GM18870 (cell line): ENCODE measurements around the gene PIK3R5.

Experiments
- ATAC-seq: cut with Tn5 transposase; IDR thresholded peaks from one replicate; pipeline ENCODE4 v1.9.1; 2021; ENCODE audit warnings: moderate library complexity; ENCODE audit not compliant: unreplicated experiment

The PIK3R5 gene, protein sequence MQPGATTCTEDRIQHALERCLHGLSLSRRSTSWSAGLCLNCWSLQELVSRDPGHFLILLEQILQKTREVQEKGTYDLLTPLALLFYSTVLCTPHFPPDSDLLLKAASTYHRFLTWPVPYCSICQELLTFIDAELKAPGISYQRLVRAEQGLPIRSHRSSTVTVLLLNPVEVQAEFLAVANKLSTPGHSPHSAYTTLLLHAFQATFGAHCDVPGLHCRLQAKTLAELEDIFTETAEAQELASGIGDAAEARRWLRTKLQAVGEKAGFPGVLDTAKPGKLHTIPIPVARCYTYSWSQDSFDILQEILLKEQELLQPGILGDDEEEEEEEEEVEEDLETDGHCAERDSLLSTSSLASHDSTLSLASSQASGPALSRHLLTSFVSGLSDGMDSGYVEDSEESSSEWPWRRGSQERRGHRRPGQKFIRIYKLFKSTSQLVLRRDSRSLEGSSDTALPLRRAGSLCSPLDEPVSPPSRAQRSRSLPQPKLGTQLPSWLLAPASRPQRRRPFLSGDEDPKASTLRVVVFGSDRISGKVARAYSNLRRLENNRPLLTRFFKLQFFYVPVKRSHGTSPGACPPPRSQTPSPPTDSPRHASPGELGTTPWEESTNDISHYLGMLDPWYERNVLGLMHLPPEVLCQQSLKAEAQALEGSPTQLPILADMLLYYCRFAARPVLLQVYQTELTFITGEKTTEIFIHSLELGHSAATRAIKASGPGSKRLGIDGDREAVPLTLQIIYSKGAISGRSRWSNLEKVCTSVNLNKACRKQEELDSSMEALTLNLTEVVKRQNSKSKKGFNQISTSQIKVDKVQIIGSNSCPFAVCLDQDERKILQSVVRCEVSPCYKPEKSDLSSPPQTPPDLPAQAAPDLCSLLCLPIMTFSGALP

DNA sequence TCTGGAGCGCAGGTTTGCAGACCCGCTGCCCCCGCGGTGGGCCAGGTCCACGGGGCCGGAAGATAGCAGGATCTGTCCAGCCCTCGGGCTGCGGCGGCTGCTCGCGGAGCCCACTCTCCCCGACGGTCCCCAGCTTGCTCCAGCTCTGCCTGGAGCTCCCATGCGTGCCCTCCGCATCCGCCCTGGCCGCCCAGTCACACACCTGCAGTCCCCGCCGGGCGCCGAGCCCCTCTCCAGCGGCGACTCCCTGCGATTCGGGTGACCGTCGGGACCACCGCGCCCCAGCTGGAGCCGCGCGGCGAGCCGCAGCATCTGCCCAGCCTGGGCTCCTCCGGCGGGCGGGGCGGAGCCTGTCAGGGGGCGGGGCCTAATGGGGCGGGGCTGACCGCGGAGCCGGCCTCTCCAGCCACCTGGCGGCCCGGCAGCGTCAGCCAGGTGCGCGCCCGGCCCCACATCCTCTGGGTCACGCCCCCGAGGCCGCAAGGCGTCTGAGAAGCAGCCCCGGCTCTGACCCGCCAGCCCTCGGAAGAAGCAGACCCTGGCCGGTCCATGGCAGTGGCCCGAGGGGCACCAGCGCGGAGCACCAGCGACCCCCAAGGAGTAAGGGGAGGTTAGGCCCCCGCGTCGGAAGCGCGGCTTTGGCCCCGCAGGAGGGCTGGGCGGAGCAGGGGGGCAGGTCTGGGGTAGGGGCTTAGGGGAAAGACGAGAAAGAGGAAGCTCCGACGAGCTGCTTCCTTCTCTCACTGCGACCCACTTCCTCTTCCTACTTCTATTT is at the start of gene PIK3R5:
TSS of gene PIK3R5 (minus strand) at position 314 of the 775 bp plus-strand sequence. CDS start 54,213 bp downstream, outside the sequence.
- ATAC-seq = no peak

DNA sequence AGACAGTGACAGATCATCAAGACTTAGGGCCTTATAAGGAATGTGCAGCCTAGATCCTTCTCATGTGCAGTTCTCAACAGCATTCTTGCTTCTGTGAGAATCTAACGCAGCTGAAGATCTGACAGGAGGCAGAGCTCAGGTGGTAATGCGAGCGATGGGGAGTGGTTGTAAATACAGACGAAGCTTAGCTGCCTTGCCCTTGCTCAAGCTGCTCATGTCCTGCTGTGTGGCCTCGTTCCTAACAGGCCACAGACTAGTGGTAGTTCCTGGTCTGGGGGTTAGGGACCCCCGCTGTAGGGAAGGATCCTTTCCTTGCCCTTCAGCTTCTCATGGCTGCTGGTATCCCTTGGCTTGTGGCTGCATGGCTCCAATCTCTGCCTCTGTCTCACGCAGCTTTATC is 45.5 kb upstream of the PIK3R5 start:
- no peak for ATAC-seq

DNA sequence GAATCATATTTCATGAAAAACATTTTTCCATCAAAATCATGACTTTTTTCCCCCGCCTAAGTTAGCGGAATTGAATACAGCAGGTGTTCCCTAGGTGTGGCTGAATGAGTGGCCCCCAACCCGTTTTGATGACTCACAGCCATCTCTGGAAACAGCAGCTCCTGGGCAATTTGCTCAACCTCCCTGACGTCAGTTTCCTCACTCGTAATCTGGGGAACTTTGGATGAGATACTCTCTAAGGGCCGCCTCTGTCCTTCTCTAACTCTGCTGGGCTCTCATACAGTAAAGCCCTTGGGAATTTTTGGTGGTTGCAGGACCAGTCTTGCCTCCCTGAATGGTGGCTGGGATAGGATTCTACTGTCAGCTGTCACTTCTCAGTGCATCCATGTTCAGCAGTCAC is 44.2 kb upstream of the PIK3R5 start:
- no peak for ATAC-seq

DNA sequence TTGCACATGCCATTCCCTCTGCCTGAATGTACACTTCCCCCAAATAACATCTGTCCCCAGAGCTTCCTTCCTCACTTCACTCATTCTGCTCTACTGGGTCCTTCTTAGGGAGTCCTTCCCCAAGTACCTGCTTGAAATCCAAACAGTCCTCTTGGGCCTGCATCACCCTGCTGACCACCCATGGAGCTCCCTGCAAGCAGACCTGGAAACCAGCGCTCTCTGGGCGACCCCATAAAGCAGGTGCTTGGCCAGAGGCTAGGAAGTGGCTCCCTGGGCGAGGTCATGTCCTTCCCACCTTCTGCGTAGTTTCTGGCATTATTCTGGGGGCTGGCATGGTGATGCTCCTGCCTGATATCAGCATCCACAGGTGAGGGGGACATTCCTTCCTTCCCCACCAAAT is 43.6 kb upstream of the PIK3R5 start:
- ATAC-seq = no peak

DNA sequence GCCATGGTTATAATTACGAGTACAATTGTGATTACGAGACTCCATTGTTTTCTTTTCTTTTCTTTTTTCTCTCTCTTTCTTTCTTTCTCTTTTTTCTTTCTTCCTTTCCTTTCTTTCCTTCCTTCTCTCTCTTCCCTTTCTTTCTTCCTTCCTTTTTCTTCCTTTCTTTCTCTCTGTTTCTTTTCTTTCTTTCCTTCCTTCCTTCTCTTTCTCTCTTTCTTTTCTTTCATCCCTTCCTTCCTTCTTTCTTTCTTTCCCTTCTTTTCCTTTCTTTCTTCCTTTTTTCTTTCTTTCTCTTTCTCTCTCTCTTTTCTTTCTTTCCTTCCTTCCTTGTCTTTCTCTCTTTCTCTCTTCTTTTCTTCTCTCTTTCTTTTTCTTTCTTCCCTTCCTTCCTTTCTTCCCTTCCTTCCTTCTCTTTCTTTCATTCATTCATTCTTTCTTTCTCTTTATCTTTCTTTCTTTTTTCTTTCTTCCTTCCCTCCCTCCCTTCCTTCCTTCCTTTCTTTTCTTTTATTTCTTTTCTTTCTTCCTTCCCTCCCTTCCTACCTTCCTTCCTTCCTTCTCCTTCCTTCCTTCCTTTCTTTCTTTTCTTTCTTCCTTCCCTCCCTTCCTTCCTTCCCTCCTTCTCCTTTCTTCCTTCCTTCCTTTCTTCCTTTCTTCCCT is 41.7 kb upstream of the PIK3R5 start:
- no peak for ATAC-seq

DNA sequence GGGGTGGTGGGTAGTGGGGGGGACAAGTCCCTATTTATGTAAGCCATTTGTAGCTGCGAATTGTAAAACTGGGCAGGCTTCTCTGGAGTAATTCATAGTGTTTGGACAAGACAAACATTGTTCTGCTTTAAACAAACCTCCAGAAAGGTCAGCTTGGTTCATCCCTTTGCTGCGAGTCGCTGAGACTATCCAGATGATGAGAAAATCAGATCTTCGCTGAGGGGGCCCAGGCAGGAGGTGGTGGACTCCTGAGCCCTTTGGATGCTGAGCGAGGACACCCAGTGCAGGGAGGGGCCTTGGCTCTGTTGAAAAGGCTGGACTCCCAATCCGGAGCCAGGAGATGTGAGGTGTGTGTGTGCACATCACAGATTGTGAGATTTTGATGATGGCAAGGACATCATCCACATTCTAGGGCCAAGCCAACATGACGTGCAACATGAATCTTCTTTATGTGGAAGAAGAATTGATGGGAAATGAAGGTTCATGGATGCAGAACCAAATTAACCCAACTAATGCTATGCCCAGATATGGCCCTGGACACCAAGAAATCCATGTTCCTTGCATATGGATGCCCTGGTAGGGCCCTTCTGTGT is 40.8 kb upstream of the PIK3R5 start:
- no peak for ATAC-seq

DNA sequence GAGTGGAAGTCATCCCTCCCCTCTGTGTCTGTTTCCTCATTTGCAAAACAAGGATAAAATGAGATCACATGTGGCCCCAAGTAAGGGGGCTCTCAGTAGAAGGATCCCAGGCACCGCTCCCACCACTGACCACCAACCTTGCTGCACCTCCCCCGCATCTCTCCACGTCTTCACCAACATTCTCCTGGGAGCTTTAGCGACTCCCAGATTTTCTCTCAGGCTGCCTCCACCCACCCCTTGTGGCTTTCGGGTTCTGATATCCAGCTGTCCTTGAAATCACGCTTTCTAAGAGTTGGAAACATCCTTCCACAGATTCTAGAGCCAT is 39.4 kb upstream of the PIK3R5 start:
- no peak for ATAC-seq

DNA sequence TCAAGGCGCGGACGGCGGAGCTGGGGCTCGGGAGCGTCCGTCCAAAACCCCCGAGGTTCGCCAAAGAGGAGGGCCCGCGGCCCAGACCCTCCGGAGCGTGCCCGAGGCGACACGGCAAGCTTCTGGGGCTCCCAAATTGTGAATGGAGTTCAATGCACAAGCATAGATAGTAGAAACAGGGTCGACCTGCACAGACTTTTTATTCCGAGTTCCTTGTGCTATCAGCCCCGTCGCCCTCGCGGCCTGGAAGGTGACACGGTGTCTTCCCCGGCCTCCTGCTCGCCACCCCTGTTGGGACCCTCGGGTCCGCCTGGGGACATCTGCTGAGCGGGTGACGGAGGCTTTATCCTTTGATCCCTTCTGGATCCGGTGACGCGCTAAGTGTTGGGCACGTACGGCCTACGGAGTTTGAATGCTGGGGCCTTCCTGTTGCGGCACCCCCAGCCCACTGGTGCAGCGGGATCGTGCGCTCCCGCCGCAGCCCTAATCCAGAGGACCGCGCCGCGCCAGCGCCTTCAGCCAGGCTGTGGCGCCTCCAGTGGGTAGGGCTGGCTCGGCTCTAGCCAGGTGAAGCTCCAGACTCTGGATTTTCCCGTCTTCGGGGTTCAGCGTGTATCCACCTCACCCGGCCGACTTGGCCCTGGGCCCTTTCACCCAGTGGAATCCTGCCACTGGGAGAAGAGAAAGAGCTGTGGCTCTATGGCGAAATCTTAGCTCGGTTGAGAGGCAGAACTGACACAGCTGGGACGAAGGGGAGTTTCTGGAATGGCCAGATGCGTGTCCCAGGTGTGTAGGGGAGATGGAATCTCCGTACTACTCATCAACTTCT is 38.8 kb upstream of the PIK3R5 start:
- ATAC-seq = no peak

DNA sequence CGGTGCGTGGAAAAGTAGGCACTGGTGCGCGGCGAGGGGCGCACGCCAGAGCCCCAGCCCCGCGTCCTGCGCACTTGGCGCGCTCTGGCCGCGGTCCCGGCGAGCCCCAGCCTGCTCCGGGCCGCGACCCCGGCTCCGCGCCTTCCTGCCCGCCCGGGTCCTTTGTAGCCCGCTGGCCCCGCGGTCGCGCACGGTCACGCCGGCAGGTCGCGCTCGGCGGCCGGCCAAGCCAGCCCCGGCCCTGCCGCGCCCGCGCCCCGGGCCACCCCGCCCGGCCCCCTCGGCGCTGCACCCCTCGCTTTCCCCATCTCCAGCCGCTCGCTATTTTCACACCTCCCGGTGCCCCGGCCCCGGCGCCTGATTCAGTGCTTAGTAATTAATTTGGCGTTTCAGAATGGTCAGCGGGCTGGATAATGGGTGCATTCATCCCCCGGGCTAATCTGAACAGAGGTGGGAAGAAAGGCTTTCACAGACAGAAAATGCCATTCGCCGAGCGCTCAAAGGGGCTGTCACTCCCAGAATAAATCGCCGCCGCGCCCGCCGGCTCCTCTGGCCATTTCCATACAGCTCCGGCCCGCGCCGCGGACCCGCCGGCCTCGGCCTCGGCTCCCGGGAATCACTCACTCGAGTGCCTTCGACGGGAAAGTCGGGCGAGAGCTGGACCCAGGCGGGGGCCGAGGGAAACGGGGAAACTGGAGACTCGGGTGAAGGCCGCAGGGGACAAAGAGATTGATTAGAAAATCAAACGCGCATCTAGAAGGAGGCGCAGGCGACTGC is 38.0 kb upstream of the PIK3R5 start:
- ATAC-seq = no peak

DNA sequence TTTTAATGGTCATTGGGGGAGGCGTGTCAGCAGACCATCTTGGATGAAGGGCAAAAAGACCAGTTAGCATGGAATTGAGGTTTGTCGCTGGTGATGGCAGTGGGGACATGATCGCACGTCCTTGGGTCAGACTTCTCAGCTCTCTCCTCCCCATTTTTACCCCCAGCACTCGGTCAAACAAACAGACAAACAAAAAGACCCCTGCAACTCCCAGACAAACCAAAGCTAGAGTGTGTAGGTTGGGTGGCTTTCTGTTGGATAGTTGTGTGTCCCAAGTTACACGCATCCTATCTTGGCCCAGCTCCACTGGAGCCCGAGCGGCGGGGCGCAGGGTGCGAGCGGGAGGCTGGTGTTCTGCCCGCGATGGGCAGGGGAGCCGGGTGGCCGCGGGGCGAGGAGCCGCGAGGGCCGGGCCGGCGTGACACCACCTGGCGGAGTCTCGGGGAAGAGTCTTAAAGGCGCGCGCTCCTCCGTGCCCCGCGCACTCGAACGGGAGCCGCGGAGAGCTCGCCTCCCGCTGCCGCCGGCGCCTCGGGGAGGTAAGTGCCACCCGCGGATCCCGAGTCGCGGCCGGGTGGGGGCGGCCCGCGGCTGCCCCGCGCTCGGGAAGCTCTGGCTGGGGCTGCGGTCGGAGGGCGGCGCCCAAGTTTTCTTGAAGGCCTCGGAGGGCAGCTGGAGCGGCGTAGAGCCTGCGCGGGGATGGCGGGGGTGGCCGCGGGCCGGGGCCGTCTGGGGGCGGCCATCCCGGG is 37.3 kb upstream of the PIK3R5 start:
- ATAC-seq = no peak

DNA sequence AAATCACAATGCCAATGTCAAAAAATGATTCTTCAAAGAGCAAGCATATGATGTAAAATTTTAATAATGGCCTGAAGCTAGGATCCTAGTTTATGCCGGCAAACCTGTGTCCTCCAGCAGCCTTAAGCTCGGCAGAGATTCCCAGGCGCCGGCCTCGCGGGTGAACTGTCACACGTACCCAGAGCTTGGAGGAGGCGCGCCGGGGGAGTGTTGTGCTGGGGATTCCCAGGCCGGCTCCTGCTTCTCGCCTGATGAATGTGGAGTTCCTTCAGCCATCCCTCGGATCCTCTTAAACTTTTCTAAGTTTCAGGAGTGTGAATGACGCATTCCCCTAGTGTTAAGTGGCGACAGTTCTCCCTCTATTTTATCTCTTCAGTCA is 36.7 kb upstream of the PIK3R5 start:
- ATAC-seq = no peak

DNA sequence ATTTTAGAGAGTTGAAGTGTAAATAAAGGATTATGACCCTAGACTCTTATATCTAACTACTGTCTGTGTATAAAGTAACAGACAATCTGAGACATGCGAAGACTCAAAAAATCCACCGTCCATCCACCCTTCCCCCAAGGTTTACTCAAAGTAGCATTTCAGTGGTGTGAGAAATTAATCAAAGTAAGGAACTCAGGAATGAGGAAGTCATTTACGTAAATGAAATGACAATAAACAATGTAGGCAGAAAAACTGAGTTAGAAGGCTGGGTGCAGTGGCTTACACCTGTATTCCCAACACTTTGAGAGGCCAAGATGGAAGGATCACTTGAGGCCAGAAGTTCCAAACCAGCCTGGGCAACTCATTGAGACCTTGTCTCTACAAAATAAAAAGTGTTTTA is 36.1 kb upstream of the PIK3R5 start:
- ATAC-seq = no peak

DNA sequence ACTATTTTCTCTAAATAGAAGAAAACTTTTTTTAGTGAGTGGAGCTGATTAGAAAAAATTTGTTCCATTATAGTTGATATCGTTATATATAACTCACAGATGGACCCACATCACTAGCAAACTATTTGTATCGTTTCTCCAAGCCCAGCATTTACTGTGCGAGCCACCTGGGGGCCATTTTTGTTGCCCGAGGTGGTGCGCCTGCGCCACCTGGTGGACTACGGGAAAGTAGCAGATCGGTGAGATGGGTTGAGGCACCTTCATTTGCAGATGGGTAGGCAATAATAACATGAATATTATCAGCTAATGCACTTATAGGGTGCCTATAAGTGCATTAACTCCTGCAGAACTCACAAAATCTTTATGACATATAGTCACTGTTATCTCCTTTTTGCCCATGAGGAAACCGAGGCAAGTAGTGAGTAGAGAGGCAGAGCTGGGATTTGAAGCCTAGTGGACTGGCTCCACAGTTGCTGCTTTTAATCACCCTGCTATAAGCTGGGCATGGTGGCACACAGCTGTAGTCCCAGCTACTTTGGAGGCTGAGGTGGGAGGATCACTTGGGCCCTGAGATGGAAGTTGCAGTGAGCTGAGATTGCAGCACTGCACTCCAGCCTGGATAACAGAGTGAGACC is 32.6 kb upstream of the PIK3R5 start:
- ATAC-seq = no peak

DNA sequence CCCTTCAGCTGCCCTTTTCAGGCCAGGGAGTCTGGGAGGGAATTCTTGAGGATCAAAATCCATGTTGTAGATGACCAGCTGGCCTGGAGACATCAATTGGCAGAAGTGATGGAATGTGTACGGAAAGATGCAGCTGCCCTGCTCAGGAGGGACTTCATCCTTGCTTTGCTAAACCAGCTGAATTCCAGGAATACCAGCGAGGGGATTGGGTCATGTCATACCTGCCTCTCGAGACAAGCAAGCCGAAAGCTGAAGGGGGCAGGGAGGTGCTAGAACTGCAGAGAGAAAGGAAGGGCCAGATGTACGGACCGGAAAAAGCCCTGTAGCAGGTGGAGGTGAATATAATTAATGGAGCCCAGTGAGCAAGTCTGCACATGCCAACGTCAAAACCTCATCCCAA is 30.2 kb upstream of the PIK3R5 start:
- ATAC-seq = no peak

DNA sequence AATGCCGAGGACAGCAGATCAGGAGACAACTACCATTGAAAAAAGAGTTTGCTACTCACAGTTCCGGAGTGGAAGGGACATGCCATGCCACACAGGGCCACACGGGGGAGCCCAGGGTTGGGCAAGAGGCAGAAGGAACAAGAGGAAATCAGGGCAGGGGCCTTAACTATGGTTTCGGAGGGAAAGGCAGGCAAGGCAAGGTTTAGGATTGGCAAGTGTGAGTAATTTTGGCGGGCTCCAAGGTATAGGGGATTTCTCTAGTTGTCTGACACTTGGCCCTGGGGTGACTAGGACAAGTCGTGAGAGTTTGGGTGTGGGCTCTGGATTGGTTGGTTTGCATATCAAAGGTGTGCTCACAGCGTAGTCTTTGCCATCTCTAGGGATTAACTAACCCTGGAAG is 28.8 kb upstream of the PIK3R5 start:
- ATAC-seq = no peak

DNA sequence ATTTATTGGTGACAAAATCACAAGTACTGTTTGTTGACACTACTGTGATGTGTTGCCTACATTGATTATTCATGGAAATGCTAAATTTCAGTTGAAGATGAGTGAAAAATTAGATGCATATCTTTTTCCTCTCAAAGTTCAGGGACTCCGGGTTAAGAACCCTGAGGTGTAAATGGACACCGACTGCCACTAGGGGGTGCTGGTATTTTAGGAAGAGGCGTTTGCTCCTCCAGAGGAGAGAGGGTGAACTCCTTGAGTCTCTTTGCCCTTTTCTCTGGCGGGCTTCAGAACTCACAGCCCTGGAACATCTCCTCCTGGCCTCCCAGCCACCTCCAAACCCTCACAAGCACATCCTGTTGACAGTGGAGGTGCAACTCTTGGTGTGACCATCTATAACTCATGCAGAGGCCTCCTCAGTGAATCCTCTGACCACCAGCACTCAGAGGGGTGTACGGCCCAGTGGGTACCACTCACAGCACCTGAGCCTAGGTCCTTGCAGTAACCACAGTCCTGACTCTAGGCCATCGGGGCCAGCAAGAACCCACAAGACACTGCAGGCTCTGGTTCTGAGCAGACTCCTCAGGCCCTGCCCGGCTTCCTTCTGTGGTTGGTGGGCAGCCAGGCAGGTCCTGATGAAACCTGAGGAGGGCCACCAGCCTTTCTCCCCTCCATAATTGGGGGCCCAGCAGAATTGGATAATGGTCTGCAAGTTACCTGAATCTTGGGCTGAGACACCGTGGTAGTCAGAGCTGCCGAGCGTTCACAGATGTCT is 26.2 kb upstream of the PIK3R5 start:
- no peak for ATAC-seq
